Jurkat, Clone E6-1 (cell line): ENCODE measurements around the gene SRSF10. TPM values are rescaled to one million over a fixed set of nuclear protein-coding genes. Genes with fewer than 3 reads are reported as not detected.
A peak's percentile ranks its signal among the peaks of the same experiment; 100 is the strongest.
"Not testable (repeated sequence)": the region's sequence is repeated elsewhere in the genome, so short reads cannot be mapped to it uniquely, and the experiment has no call there.

Source experiments
- DNase-seq: peaks from one replicate; pipeline ENCODE4 v3.0.0-alpha.2; 2011; ENCODE audit warnings: low read depth, low spot score
- H3K4me3 ChIP-seq: 2 replicates; pipeline ENCODE4 v1.5.1; 2011; ENCODE audit warnings: mild to moderate bottlenecking, low read length, control low read depth, moderate library complexity
- polyA plus RNA-seq: library from polyadenylated mRNA; unstranded; fragments of >200 nt; gene quantifications from one replicate; pipeline ENCODE4 v1.2.1, GENCODE V29; 2012; ENCODE audit warnings: missing spikeins; ENCODE audit not compliant: insufficient read length, insufficient read depth

Gene SRSF10
- polyA plus RNA-seq, result 197 TPM

DNA sequence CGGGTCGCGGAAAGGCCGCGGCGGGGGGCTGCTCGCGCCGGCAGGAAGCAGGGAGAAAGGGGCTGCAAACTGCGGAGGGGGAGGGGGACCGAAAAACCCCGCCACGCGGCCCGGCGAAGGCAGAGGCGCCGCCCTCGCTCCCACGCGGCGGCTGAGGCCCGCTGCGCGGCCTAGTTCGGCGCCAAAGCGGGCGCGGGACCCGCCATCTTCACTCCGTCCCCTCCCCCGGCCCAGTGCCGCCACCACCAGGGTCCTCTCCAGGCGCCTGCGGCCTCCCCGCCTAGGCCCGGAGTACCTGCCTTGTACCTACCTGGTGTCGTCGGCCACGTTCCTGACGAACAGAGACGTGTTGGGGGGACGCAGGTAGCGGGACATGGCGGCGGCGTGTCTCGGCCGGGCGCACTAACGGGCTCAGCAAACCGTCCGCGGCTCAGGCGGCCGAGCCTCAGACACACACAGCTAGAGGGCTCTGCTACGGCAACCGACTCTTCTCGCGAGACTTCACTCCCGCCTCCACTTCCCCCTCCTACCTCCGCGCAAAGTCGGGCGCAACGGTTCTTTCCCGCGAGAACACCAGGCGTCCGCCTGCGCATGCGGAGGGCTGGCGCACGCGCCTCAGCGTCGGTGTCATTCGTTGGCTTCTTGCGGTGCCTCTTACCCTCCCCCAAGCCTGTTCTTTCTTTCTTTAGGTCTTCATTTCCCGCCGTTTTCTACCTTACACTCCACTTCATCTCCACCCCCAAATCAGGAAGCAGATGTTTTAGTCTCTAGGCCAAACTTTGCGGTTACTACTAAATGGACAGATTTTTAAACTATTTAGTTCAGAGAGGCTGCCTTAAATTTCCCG lies at the start of gene SRSF10:
Gene SRSF10, minus strand, starts transcription at position 447 of the 847 bp plus-strand sequence. Its CDS starts 72 bp downstream, at position 375.
- peak; percentile 100 for DNase-seq

DNA sequence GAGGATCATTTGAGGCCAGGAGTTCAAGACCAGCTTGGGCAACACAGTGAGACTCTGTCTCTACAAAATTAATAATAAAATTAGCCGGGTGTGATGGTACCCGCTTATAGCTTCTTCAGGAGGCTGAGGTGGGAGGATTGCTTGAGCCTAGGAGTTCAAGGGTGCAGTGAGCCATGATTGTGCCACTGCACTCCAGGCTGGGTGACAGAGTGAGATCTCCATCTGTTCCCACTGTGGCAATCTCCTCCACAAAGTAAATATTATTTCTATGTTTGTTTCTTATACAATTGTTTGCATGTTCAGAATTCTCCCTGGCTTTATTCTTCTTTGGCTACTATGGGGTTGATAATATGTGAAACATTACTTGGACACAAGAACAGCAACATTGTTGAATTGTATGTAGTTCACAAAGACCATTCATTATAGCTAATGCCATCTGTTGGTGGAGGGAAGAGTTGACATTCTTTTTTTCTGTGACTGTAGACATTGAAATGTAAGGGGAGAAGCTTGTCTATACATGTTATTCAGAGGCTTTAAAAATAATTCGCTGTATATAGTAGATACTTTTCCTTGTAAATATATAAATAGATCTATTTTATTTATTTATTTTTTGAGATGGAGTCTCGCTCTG lies 47.8 kb upstream of the SRSF10 start:
- no peak overlapping the region for H3K4me3 ChIP-seq
- peak; percentile 28 for DNase-seq

More for the DNA sequence above, at the start of gene SRSF10:
- H3K4me3 ChIP-seq, result peak within 1 kb of the TSS; percentile 56

DNA sequence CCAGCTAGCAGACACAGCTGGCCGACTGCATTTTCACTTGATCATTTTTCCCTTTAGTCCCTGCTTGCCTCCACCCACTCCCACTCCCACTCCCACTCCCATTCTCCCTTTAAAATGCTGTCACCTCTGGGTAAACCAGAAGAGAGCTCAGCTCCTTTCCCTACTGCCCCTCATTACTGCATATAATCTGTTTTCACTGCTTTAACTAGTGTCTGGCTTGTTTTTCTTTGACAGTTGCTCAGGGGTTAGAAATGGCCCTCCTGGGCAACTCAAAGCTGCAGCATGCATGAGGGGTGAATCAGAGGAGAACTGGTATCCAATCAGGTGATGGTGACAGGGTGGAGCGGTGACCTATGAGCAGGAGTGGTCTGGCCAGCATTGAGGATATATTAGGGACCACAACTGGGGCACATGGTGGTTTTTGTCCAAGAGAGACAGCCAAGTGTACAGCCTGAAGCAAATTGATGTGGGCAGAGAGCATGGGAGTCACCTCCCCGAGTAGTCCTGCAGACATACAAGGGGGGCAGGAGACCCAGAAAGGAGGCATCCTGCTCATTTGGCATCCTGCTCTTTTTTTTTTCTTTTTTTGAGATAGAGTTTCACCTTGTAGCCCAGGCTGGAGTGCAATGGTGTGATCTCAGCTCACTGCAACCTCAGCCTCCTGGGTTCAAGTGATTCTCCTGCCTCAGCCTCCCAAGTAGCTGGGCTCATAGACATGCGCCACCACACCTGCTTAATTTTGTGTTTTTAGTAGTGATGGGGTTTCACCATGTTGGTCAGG lies 42.6 kb upstream of the SRSF10 start:
- no peak overlapping the region for H3K4me3 ChIP-seq
- no peak for DNase-seq

DNA sequence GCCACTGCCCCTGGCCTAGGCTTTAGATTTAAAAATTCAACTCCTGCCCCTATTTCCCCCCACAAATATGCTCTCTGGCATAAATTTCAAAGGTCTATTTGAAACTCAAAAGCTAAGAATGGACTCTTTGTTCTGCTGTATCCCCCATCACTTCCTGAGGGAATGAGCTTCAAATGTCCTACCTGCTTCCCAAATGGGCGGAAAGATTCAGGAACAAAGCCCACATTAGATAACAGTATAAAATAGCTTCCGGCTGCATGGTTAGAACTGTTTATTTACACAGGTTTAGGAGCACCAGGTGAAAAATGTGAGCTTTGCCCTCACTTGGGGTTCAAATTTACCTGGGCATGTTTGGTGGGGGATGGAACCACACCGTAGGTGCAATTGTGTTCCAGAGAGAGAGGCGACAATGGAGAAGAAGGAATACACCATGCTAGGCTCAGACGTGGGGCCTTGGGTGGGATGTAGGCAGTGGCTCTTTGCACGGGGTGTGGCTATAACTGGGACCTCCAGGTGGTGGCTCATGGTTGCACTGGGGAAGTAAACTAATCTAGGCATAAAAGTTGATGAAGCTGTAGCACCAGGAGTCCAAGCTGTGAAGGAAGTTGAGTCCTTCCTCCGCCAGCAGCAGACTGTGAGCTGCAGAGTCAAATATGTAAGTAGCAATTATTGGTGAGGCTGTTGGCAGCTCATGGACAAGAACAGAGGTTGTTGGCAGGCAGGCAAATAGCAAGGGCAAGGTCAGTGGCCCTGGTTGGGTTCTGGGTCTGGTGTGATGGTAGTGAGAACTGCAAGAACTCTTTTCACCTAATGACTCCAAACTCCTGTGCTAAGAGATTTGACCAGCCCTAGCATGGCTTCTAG lies 41.5 kb upstream of the SRSF10 start:
- DNase-seq, result no peak
- no peak overlapping the region for H3K4me3 ChIP-seq

DNA sequence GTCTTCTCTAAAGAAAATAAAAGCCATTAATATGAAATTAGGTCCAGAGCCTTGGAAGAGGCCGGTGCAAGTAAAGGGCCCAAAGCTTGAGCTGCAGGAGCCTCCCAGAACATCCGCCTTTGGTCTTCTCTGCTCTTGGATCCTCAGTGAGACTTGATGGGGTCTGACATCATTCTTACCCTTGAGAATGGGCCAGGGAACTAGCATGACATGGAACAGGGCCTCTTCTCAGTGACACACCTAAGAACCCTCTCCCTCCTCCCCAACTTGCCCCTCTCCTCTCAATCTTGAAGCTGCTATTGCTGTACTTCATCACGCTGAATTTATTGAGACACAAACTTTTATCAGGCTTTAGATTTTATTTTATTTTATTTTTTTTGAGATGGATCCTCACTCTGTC lies 40.3 kb upstream of the SRSF10 start:
- no peak overlapping the region for H3K4me3 ChIP-seq
- DNase-seq, result no peak

DNA sequence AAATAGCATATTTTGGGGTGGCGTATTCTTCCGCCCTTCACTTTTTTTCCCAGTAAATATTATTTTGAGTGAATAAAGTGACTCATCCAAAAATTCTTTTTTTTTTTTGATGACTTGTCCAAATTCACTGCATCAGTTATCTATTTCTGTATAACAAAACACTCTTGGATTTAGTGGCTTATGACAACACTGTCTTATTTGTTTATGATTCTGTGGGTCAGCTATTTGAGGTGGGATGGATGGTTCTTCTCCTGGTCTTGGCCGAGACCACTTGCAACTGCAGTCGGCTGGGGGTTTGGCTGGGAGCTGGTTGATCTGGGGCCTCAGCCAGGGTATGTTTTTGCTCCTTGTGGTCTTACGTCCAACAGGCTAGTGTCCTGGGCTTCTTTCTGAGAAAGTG lies 39.9 kb upstream of the SRSF10 start:
- DNase-seq, result no peak

DNA sequence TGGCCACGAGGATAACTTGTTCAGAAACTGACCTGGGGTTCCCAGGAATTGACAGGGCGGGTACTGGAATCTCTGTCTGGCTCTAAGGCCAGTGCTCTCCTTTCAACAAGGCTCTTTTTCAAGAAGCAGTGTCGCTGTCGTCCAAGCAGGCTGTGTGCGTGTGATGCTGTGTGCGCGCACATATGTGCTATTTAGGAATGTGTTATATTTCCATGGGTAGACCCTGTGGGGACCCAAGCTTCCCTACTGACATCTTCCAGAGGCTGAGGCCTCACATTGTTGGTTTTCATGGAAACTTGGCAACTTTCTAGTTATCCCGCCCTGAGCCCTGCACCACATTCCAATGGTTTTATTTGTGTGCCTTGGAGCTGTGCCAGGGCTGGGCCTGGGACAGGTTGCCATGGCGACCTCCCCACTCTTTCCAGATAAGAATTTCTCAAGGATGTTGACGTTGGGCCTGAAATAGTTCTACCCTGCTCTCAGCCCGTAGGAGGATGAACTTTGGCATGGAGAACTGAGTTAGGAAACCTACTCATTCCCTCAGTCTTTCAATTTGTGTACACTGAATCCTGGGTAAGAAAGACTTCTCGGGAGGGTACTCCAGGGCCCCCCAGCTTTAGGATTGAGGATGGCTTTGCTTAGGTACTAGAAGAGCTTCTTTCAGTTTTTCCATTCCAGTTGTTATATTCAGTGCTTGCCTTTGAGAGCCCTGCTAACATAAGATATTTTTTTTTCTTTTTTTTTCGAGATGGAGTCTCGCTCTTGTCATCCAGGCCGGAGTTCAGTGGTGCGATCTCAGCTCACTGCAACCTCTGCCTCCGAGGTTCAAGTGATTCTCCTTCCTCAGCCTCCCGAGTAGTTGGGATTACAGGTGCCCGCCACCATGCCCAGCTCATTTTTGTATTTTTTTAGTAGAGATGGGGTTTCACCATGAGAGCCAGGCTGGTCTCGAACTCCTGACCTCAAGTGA lies 38.8 kb upstream of the SRSF10 start:
- no peak overlapping the region for H3K4me3 ChIP-seq
- DNase-seq, result no peak

More for the DNA sequence above, 39.9 kb upstream of the SRSF10 start:
- H3K4me3 ChIP-seq, result no peak overlapping the region

DNA sequence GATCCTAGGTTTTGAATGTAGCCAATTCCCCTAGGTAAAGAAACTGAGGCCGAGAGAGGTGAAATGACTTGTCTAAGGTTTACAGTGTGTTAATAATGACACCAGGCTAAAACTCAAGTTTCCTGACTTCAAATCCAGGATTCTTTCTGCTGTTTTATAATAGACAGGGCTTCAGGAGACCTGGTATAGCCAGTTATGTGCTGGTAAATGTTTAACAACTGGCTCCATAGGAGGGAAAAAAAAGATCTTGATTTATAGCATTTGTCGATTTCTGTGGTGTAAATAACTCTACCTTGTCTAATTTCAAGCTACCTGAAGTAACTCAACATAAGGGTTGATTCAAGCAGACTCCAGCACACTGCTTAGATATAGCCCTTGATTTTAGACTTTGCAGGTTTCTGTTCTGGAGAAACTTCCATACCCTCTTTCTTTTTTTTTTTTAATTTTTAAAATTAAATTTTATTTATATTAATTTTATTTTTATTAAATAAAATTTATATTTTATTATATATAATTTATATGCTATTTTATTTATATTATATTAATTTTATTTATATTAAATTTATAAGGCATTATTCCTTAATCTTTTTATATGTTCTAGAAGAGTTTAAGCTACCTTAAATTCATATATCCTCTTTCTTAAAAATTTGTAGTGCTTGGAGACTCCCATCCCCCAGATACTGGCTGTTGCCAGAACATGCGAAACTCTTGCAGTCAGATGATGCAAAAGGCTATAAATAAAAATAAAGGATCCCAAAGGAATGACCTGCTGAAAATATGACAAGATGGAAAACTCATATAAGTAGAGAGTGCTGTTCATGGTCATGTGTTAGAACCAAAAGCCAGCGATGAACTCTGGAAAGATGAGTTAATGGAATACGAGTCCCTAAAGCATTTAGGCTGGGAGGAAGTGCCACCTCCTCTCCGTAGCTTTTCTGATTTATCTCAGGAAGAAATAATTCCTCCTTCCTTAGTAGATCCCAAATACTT lies 35.4 kb upstream of the SRSF10 start:
- no peak for DNase-seq

DNA sequence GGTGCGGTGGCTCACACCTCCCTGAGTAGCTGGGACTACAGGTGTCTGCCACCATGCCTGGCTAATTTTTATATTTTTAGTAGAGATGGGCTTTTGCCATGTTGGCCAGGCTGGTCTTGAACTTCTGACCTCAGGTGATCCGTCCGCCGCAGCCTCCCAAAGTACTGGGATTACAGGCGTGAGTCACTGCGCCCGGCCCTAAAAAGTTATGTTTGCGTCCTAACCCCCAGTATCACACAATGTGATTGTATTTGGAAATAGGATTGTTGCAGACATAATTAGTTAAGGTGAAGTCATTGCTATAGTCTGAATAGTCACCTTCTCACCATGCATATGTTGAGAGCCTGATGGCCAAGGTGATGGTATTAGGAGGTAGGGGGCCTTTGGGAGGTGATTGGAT lies 32.8 kb upstream of the SRSF10 start:
- not testable (repeated sequence) for DNase-seq, H3K4me3 ChIP-seq

More for the DNA sequence above, 35.4 kb upstream of the SRSF10 start:
- no peak overlapping the region for H3K4me3 ChIP-seq

DNA sequence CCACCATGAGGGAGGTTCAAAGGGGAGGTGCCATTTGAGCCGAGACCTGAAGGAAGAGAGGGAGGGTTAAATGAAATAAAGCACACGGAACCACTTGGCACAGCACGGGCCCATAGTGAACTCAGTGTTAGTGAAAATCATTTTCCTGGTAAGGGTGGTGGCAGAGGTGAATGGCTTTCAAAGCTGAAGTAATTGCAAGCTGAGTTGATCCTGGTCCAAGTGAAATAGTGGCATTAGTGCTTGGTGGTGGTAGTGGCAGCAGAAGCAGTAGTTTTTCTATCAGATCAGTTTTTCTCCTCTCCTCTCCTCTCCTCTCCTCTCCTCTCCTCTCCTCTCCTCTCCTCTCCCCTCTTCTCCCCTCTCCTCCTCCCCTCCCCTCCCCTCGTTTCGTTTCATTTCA lies 30.5 kb upstream of the SRSF10 start:
- H3K4me3 ChIP-seq, result no peak overlapping the region
- no peak for DNase-seq

DNA sequence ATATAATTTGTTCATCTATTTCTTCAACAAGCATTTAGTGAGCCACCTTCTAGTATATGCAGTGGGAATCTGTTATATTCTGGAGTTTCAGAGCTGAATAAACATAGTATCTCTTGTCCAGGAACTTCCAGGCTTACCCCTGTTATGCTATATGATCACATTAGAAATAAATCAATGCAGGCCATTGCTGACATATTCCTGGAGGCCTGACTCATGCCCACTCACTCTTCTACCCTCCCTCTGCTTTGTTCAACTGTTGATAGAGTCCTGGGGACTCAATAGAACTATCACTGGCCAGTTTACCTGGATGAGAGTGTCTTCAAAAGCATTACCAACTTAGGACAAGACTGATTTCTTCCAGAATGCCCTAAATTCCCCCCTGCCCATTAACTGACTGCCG lies 29.3 kb upstream of the SRSF10 start:
- DNase-seq, result no peak
- no peak overlapping the region for H3K4me3 ChIP-seq

DNA sequence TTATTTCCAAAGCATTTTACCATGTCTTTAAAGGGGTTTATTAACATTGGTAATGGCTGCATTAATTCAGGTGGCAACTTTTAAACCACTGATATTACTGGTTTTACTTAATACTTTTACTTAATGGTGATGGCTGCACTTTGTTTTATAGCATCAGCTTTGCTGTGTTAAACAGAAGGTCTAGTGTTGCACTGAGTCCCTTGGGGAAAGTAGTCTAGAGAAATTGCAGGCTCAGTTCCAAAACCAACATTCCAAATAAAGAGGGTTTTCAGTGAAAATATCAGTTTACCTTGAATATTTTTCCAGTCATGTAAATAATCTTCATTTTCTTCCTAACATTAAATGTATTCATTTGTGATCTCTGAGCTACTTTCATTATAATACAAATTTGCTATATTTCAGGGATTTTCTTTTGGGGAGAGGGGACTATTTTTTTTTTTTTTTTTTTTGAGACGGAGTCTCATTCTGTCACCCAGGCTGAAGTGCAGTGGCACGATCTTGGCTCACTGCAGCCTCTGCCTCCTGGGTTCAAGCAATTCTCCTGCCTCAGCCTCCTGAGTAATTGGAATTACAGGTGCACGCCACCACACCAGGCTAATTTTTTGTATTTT lies 28.6 kb upstream of the SRSF10 start:
- H3K4me3 ChIP-seq, DNase-seq: not testable (repeated sequence)

DNA sequence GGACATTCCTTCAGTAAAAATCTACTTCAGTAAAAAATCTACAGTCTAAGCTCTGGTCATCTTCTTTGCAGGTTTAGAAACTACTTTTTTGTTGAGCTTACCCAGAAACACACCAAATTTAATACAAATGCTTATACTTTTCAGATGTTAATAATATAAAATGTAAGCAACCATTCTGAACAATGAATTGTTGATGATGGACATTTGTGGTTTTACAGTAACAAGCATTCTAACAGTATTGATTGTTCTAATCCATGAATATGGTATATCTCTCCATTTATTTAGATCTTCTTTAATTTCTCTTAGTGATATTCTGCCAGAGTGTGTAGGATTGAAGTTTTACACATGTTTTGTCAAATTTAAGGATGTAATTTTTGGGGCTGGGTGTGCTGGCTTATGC lies 27.0 kb upstream of the SRSF10 start:
- H3K4me3 ChIP-seq, result no peak overlapping the region

DNA sequence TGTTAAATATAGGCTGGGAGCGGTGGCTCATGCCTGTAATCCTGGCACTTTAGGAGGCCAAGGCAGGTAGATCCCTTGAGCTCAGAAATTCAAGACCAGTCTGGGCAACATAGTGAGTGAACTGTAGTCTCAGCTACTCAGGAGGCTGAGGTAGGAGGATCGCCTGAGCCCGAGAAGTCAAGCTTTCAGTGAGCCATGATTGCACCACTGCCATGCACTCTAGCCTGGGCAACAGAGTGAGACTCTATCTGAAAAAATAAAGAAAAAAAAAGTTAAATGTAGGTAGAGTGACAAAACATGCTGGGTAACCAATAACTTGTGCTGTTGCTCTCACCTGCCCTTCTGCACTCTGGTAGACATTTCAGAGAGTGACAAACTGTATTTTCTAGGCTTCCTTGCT lies 25.0 kb upstream of the SRSF10 start:
- no peak for DNase-seq
- H3K4me3 ChIP-seq, result no peak overlapping the region

More for the DNA sequence above, 27.0 kb upstream of the SRSF10 start:
- no peak for DNase-seq

DNA sequence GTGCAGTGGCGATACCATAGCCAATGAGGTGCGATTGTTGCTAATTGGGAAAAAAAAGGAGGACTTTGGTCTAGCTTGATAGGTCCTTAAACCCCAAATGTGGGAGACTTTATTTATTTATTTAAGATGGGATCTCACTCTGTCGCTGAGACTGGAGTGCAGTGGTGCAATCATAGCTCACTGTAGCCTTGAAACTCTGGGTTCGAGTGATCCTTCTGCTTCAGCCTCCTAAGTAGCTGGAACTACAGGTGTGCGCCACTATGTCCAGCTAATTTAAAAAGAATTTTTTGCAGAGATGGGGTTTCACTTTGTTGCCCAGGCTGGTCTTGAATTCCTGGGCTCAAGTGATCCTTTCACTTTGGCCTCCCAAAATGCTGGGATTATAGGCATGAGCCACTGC lies 24.0 kb upstream of the SRSF10 start:
- H3K4me3 ChIP-seq, result no peak overlapping the region
- DNase-seq, result no peak

DNA sequence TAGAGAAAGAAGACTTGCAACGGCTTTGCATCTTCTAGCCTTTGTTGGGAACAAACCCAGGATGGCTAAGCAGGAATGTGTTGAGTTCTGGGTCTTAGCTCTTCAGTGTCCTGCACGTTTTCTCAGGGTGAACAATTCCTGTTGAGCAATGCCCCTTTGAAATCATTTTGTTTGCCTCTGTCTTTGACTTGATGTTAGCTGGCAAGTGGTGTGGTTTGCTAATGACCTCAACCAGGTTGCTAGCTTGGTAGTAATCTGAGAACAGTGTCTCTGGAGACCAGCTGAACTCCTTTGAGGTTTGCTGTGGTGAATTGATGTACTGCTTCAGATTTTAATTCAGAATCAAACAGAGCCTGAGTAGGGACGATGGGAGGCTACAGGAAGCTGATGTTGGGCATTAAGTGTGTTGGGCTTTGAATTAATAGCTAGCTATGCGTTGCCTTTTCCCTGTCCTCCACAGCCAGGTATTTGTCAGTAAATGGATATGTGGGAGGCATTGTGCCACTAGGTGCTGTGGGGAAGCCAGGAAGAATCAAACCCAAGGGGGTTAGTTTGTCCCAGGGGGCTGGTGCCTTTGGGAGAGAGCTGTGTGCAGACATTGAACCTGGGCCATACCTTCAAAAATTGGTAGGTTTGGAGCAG lies 23.3 kb upstream of the SRSF10 start:
- no peak for DNase-seq
- no peak overlapping the region for H3K4me3 ChIP-seq
